ENCODE results near the gene PDIA4.
A peak's percentile ranks its signal among the peaks of the same experiment; 100 is the strongest.
"Not testable (repeated sequence)": the region's sequence is repeated elsewhere in the genome, so short reads cannot be mapped to it uniquely, and the experiment has no call there.

The PDIA4 gene

DNA sequence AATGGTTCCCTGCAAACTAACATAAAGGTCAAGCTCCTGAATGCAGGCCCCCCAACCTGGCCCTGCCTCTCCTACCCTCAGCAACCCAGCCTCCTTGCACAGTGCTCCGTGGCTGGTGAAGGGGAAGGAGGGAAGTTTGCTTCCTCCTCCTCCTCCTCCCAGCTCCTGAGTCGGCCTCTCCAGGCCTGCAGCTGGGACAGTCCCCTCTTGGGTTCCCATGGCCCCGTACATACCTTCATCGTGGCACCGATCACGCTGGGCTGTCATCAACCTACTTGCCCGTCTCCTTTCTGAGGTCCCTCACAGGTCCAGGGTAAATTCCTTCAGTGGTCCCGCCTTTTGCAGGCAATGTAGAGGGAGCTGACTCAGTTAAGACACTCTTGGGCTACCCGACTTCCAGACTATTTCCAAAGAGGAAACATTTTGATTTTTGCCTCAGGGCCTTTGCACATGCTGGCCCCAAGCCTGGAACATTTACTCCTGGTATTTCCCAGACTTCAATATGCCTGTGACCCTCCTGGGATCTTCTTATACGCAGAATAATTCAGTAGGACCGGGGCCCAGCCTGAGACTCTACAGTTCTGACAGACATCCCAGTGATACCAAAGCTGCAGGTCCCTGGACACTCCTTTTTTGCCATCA, 26.8 kb downstream of the PDIA4 start:
- DNase-seq: no peak

DNA sequence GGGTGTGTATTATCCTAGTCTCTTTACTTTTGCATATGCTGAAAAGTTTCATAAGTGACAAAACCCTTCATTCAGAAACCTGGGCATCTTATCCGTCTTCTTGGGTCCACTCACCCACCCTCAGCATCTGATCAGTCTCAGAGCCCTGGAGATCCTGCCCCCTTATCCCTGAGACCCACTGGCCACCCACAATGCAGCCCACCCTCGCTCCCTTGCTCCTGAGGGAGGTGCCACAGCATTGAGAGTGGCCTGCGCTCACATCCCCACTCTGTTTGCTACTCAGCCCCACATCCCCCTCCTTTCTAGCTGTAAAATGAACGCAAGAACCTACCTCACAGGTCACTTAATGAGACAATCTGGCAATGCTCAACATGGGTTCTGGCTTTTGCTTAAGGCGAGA, 27.3 kb downstream of the PDIA4 start:
- DNase-seq: no peak

GRCh38 chr7:148999192-148999591, 29.1 kb downstream of the PDIA4 start:
- no peak for DNase-seq

DNA sequence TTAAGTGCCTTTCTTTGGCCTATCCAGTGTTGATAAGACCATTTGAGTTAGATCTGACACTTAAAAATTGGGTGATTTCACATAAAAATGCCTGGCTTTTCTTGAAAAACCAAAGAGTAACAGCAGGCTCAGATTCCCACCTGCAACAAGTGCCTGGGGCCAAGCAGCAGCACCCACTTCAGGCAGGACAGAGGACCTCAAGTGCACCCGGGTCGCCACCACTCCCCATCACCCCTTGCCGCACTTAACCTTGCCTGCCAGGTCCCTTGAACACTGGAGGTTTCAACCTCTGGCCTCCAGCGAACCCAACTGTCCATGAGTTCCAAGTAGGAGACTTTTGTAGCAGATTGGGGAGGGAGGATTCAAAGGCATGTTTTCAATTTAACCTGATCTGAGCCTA, 30.8 kb downstream of the PDIA4 start:
- DNase-seq: no peak

DNA sequence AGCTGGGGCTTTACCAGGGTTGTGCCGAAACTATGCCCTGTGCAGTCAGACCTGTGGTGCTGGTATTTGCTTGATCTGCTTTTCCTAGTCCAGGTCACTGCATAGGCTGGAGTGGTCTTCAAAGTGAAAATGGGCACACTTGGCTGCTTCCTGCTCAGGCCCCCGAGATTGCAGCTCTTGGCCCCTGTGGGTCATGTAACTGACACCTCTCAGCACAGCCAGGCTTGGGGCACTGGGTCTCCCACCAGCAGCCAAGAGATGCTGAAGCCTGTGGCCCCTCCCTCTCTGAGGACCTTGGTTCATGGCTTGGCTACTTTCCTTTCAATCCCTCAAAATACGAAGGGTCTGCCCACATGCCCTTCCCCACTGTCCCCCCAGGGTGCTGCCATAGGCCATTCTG, 33.7 kb downstream of the PDIA4 start:
- DNase-seq: no peak

DNA sequence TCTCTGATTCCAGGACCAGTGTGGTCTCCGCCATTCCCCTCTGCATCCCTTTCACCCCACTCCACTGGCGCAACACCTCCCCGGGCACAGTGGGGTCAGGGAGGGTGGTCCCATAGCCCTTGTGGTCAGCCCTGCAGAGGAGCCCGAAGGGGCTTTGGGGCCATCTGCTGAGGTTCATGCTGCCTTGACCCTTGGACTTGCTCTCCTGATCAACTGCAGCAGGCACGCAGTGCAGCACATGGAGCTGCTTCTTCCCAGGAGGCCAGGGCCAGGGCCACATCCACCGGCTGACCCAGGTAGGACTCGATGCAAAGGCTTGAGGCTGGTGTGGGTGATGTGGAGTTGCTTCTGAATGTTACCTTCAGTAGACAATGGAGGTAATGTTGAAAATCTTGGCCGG, 35.1 kb downstream of the PDIA4 start:
- DNase-seq: no peak

DNA sequence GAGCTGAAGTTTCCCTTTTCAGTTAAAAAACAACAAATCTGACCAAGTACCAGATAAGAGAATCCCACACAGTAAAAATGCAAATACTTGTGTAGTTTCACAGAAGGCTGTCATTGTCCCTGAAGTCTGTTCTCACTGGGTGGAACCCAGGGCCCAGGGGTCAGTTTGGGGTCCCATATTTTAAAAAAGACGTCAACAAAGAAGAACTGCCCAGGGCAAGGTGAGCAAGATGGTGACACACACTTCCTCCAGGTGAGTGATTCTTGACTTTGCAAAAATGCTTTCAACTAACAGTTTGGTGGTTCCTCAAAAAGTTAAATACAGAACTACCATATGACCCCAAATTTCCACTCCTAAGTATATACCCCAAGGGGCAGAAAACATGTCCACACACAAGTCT, 36.8 kb downstream of the PDIA4 start:
- DNase-seq: no peak

- DNase-seq: no peak
Observed at GRCh38 chr7:148987751-148988512, 40.4 kb downstream of the PDIA4 start.

DNA sequence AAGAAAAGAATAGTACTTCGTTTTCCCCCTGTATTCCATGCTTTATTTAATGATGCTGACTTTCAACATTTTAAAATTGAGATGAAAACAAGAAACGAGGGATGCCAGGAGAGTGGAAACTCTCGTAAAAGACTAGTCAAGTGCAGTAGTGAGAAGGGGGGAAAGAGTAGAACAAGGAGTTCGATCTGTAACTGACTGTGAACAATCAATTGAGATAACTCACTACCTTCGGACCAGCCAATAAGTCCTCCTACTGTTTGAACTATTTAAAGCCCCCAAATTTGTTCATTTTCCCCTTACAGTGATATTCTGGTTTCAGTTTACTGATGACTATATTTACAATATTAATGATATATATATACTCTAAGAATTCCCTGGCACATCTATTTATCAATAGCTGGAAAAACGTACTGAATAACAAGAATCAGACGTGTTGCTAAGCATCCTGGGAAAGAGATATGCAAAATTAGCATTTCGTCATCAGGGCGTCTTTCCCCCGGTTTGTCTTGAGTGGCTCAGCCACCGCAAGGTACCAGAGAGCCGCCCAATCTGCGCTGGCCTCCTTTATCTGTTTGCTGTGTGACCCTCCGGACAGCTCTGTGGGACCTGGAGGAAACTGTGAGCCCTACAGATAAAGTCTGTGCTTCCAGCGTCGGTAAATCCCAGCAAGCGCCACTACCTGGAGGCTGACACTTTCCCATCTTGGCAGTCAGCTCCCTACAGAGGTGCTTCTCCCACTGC, 41.1 kb downstream of the PDIA4 start:
- peak; percentile 87 for DNase-seq

- DNase-seq: no peak
Observed at GRCh38 chr7:148986742-148987009, 41.6 kb downstream of the PDIA4 start.

DNA sequence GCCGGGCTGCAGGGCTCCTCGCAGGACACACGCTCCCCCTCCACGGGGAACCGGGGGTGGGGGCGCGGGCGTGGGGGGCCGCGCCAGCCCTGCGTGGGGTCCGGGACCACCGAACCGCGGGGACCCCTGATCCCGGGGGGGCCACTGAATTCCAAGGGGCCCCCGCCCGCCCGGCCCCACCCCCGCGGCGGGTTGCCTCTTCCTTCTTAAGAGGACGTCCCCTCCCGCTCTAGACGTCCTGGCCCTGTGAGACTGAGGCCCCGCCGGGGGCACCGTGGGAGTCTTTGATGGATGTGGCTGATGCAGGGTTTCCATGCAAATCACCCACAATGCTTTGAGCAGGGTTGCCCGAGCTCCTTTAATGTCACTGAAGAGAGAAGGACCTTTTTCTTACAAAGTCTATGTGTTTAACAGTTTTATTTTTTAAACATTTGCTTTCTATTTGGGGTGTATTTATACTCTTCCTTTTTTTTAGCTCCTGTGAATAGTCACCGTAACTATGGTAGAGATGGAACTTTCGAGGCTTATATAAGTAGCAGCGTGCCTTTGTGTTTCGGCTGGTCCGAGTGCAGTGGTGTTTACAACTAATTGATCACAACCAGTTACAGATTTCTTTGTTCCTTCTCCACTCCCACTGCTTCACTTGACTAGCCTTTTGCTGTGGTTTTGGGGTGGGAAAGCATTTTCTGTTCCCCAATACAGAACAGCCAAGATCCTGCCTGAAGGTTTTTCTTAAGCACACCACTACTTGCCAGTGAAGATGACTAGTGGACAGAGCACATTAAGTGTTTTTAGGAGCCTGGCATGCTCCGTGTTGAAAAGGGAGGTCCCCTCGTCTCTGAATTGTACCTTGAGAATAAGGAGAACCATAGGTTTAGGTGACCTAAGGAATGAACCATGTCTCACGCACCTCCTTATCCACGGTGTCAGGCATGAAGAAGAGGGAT, 44.8 kb downstream of the PDIA4 start:
- DNase-seq: peak; percentile 88

DNA sequence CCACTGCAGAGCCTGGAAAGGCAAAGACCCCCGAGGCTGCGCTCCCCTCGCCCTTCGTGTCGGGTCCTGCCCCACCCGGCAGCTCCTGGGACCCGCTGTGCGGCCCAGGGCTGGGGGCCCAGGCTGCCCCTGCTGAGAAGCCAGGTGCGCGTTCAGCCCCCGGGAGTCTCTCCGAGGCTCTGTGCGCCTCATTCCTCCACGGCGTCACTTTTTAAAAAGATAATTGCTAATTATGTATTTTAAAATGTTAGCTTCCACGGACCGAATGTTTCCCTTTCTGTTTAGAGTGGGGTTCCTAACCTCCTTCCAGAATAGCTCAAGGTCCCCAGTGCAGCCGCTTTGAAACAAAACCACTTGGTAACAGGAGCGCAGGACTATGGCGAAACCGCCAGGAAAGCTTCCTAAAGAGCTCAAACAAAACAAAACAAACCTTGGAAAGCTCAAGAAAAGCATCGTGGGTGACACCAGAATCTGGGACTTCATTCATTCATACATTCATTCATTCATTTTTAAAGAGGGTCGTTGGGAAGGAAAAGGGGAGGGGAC, 45.6 kb downstream of the PDIA4 start:
- DNase-seq: no peak

GRCh38 chr7:148979827-148980226, 48.5 kb downstream of the PDIA4 start:
- DNase-seq: no peak

GRCh38 chr7:148979072-148979471, 49.2 kb downstream of the PDIA4 start:
- DNase-seq: not testable (repeated sequence)

DNA sequence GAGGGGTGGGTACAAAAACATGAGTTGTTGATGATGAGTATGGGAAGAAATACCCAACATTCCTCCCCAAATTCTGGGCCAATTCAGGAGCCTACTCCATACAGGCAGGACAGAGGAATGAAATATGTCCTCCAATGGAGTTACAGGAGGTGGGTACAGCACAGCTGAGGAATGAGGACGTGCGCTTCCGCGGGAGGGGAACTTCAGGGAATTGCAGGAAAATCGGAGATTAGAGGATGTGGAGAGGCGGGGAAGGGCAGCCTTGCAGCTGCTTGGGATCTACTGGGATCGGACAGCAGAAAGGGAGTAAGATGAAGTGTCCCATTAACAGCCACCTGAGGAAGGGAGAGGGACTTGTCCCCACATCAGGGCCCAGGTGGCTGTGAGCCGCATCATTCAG, 50.2 kb downstream of the PDIA4 start:
- no peak for DNase-seq

DNA sequence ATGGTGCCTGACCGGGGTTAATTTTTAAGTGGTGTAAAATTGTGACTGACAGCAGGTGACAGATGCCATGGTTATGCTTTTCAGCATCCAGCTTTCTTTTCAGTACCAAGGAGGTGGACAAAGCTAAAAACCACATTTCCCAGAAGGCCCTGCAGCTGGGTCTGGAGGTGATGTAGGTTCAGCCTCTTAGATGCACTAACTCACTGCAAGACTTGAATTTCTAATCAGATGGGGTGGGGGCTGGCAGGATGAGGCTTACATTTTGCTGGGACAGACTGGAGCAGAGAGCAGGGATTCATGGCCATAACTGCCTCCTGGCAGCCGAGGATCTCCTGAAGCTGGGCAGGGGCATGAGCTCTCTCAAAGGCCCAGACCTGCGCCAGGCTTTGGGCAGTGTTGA, 52.4 kb downstream of the PDIA4 start:
- DNase-seq: no peak

DNA sequence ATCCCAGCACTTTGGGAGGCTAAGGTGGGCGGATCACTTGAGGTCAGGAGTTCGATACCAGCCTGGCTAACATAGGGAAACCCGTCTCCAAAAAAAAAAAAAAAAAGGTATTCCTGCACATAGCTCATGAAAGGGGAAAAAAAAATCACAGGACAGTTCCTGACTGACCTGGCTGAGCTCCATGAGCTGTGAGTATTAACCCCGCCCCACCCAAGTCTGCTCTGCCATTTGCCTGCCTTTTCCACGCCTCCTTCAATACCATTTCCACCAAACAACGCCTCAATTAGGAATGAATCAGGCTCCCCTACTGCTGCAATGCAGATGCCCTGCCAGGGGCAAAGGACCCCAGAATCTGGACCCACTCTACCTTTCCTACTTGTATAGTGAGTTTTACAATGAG, 55.0 kb downstream of the PDIA4 start:
- no peak for DNase-seq

DNA sequence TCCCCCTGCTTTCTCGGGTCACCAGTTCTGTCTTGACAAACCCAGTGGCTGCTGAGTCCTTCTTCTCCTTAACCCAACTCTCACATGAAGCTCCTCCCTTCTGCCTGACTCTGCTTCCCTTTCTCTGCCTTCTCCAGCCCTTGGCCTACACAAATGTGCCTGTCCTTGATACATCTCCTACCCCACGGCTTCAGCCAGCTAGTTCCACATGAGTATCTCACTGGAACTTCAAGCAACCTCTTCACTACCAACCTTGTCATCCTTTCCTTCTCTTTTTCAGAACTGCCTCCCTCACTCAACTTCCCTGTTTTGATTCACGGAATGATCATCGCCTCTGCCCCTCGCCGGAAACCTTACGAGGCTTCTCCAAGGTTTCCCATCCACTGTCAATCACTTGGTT, 55.9 kb downstream of the PDIA4 start:
- DNase-seq: no peak

DNA sequence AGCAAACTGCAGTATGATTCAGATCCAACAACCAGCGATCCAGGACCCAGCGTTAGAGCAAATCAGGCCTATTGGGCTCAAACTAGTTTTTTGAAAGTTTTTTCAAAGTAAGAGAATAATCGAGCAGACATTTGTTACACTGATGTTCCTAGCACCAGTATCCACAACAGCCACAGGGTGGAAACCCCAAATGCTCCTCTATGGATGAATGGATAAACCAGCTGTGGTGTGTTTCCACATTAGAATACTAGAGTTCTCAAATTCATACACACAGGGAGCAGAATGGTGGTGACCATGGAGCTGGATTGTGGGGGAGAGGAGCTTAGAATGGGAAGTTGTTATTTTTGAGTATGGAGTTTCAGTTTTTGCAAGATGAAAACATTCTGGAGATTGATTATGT, 60.7 kb downstream of the PDIA4 start:
- DNase-seq: no peak

DNA sequence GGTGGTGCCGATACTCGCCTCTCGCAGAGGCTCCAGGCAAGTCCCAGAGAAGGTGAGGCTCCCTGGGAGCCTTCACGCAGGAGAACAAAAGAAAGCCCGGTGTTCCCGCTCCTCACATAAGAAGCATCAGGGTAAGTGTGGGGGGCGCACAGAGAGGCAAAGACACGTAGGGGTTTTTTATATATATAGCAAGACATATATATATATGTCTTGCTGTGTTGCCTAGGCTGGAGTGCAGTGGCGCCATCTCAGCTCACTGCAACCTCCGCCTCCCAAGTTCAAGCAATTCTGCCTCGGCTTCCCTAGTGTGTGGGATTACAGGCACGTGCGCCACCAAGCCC, 61.3 kb downstream of the PDIA4 start:
- no peak for DNase-seq

GRCh38 chr7:148964483-148965267, 63.6 kb downstream of the PDIA4 start:
- DNase-seq: no peak
